Measurements from ENCODE around the gene BET1.

DNA sequence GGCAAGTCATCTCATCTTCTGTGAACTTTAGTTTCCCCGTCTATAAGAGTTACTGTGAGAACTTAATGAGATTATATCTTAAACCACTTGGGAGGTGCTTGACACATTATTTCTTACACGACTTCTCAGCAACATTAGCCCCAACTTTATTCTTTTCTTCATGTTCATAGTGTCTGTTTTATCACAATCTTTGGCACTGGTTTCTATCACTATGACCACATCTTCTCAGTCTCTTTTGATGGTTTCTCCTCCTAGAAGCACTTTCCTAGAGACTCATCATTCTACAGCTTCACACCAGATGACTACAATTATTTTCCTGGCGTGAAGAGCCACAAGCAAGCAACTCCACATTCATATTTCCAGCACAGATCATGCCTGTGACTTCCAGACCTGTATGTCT, 26.5 kb upstream of the BET1 start:
- no peak for TF ChIP-seq ZFP30 (CRISPR knock-in tag; IDR thresholded peaks at IDR 0.05)
- no peak for TF ChIP-seq PPARA (CRISPR knock-in tag; IDR thresholded peaks at IDR 0.05; ENCODE audit: borderline replicate concordance)
- TF ChIP-seq ZFP3 (CRISPR knock-in tag; IDR thresholded peaks at IDR 0.05) = no peak
- TF ChIP-seq RARB (CRISPR knock-in tag; IDR thresholded peaks at IDR 0.05) = no peak
- no peak for TF ChIP-seq ESRRG (CRISPR knock-in tag; IDR thresholded peaks at IDR 0.05)
- TF ChIP-seq CREB5 (CRISPR knock-in tag; IDR thresholded peaks at IDR 0.05; ENCODE audit: low read depth) = no peak
